DMS 273 (cell line): ENCODE results near the gene PDZD2.

ENCODE experiments used
- DNase-seq: peaks from one replicate; lab custom pipeline; 2025; ENCODE audit not compliant: unreplicated experiment; lab: John Stamatoyannopoulos, UW

PDZD2 gene

DNA sequence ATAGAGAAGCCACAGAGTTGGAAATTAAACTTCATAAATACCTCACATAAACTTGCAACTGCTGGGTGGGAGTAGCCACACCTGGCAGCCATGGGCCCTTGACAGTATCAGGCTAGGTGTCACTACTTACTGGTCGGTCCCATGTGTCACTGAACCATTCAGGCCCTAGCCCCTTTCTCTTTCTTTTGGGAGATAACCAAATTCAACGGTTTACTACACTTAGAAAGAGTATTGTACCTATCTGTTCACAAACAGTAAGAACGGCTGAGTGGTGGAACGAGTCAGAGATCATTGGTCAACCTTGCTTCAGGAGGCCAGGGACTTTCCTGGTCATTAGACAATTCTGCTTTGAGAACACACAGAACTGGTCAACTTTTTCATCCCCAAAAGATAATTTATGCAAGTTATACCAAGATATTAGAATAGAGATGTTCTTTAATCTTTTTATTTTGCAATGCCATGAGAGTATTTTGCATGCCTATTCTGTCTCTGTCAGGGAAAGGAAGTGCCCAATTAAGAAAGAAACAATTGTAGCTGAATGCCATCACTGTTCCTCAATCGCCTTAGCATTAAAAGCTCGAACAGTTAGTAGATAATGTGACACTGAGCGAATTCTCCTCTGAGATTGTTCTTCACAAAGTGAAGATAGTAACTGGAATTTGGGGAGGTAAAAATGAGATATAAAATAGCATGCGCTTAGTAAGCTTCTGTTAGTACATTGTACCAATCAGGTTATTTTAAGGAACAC, 484.3 kb downstream of the PDZD2 start:
- DNase-seq = no peak

DNA sequence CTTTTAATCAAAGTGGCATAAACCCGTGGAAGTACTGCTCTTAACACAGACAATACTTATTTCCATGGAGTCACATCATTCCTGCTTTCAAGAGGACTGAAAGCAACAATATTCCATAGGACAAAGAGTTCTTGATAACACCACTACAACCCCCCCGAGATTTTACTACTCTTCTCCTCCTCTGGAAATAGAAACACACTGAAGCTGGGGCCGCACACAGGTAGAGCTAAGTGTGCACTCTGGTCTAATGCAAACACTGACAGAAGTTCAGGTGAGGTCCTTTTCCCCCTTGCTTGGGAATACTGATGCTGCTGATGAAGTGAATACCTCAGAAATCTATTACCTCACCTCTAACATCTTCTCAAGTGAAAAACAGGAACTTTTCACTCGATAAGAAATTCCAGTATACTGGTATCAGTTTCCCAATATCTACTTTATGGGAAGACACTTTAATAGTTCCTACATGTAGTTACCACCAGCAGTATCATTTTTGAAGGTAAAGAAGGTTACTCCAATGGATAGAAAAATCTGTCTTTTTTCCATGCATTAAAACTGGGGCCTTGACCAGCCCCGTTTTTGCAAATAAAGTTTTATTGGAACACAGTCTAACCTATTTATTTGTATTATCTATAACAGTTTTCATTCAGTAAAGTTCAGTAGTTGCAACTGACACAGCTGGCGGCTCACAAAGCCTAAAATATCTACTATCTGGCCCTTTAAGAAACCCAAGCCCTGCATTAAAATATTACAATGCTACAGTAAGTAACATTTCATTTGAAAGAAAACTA, 485.2 kb downstream of the PDZD2 start:
- no peak for DNase-seq

DNA sequence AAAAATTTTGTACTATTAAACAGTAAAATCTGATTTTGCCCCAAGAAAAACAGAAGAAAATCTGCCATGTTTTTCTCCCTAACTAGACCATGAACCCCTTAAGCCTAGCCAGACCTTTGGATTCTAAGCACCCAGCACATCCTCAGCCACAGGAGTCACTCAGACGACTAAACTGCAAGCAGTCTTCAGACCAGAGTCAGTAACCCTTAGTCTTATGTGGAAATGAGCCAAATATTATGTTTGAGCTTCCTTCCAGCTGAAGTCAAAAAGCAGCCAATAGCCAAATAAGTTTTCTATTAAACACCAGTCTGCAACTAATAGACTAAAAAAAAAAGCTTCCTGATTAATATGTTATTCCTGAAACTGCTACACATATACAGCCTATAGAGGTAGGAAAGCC, 487.8 kb downstream of the PDZD2 start:
- no peak for DNase-seq

DNA sequence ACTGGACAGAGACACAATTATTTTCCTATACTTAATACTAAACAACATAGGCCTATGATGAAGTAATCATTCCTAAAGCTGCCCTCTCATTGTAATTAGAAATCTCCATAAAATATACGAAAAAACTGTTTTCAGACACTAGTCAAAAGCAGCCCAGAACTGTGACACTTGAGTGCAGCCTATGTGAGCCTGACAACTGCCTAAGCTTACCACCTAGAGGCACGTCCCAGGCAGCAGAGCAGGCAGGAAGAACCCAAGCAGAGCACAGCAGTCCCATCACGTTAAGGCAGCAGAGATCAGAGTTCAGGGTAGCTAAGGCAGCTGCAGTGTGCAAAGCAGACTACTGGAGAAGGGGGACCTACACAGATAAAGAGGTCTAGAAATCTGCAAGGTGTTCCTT, 488.8 kb downstream of the PDZD2 start:
- no peak for DNase-seq

DNA sequence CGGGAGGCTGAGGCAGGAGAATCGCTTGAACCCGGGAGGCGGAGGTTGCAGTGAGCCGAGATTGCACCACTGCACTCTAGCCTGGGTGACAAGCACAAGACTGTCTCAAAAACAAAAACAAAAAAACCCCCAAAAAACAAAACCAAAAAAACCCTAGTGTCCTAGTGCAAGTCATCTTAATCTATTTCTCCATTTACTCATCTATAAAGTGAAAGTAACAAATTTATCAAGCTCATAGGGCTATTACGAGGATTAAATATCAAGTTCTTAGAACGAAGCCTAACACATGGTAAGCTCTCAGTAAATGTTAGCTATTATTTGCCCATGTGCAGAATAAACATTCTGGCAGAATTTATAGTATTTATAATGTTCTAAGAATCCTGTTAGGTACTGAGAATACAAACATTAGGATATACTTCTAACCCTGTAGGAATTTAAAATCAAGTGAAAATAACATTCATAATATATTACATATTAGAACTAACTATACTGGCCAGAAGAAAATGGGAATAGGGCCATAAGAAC, 490.2 kb downstream of the PDZD2 start:
- DNase-seq = no peak

DNA sequence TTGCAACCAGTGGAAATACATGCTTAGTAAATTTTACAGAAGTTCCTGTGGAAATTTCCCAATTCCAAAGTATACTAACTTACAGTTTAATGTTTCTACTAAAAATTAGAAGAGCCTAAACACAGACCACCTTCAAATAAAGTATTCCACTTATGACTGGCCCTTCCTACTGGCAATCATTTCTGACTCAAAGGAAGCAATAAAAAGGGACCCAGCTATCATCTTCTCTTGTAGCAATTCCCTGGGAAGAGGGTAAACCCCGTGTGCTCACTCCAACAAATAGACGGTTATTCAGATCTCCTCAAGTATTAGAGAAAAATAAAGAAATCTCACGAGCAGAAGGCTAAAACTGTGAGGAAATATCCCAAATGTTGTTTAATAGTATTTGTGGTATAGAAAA, 491.9 kb downstream of the PDZD2 start:
- DNase-seq = no peak

DNA sequence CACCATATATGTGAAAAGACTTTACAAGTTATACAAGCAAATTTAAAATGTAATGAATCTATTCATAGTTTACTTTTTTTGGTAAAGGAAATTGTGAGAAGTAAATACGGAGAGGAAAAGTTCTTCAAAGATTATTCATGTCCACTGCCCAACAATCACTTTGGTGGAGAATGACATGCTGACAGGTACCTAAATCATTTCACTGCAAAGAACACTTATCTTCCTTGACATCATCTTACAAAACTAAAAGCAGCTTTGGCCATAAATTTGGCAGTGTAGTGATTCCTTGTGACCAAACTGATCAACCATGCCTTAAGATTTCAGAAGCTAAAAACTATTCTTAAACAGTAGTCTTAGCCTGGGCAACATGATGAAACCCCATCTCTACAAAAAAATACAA, 492.7 kb downstream of the PDZD2 start:
- no peak for DNase-seq

DNA sequence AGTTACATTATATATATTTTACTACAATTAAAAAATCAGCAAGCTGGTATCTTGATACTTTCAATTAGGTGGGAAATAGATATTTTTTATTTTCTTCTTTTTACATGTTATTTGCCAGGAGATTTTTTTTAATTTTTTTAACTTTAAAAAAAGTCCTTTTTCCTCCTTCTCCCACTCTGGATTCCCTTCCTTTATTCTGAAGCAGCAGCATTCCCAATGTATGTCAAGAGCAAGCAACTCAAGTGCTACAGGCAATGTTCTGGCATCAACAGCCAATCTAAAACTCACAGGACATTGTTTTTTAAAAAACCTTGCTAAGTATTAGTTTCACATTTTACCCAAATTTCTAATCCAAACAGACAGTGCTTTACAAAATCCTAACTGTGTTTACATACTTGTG, 493.8 kb downstream of the PDZD2 start:
- no peak for DNase-seq

DNA sequence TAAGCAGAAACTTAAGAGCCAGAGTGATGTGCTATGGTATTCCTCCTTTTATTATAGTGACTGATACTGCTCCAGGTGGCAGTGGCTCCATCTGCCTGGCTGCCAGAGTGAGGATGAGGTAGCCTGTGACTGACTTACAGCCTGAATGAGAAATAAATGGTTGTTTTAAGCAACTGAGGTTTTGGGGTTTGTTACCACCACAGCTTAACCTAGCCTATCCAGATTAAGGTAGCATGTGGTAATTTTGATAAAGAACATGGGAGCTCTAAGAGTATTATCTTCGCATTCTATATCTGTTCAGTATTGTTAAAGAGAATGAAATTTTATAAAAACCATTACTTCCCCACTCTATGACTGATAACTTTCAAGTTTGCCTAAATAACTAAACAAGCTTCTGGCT, 496.2 kb downstream of the PDZD2 start:
- no peak for DNase-seq

DNA sequence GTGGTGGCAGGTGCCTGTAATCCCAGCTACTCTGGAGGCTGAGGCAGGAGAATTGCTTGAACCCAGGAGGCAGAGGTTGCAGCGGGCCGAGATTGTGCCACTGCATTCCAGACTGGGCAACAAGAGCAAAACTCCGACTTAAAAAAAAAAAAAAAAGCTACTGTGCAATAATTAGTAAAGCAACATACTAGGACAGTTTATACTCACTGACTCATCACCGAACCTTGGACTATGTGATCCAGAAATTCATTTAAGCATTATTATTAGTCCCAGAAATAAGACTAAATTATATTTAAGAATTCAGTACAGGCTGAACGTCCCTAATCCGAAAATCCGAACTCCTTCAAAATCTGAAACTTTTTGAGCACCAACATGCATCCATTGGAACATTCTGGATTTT, 497.4 kb downstream of the PDZD2 start:
- no peak for DNase-seq

DNA sequence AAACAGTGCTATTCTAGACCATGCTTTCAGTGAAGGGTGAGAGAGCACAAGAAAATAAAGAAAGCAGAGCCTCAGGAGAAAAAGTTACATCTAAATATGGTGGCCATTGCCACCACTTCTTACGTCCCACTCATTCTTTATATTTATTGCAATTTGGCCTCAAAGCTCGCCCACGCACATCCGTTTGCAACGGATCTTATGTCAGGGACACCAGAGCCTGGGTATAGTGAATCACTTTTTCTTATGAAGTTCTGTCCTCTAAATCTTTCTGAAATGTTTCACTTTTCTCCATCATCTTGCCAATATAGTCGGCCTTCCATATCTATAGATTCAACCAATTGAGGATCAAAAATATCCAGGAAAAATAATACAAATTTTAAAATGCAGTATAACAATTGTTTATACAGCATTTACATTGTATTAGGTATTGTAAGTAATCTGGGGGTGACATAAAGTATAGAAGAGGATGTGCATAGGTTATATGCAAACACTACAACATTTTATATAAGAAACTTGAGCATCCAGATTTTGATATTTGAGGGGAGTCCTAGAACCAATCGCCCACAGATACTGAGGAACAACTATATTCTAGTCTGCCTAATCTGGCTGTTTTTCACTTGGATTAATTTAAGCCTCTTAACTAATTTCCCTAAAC, 500.0 kb downstream of the PDZD2 start:
- DNase-seq = no peak

DNA sequence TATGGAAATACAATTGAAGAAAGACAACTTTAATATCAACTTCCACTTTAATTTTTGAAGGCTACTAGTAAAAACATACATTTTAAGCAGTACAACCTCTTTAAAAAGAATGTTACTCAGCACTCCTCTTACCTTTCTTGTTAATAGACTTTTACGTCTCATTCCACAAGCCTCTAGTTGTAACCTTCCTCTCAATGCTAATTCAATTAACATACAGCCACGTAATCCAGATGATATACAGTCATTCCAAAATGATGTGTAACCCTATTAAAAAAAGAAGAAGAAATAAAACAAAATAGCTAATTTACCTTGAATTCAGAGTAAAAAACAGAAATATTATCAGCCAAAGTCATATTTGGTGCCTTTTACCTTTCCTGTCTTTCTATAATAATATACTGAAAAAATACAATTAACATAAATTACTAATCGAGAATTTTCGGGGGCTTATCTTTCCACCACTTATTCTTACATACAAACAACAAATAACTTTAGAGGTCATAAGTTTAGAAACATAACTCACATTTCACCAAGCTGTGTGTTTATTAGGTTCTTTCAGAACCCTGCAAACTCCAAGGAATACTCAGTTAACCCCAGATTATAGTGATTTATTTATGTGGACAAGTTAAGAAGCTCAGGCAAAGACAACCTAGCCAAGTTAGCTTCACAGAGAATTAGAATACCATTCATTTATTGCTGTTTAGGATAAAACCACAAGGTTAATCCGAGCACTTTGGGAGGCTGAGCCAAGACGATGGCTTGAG, 504.9 kb downstream of the PDZD2 start:
- no peak for DNase-seq

DNA sequence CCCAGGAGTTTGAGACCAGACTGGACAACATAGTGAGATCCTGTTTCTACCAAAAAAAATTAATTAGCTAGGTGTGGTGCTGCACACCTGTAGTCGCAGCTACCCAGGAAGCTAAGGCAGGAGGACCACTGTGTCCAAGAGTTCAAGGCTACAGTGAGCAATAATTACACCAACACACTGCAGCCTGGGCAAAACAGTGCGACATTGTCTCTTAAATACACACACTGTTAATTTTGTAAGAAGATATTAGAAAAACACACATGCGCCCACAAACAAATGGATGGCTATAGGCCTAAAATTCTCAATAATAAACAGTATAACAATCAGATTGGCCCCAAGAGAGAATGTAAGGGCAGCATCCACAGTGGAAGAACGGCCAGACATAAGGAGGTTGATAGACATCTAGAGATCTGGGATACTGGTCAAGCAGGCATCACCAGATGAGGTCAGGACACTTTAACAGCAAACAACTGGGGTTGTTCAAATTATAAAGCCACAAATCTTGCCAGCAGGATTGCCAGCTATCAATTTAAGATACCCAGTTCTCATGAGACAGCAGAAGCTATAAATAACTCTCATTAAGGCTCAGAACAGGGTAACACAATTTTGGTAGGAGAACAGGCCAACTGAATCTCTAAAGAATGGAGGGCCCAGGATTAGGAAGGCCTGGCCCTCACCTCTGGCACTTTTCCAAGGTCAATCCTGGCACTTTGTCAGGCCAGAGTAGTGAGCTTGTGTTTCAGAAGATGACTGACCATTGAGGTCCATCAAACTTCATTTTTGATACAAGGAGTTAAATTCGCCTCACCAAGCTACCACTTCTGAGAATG, 505.7 kb downstream of the PDZD2 start:
- no peak for DNase-seq

DNA sequence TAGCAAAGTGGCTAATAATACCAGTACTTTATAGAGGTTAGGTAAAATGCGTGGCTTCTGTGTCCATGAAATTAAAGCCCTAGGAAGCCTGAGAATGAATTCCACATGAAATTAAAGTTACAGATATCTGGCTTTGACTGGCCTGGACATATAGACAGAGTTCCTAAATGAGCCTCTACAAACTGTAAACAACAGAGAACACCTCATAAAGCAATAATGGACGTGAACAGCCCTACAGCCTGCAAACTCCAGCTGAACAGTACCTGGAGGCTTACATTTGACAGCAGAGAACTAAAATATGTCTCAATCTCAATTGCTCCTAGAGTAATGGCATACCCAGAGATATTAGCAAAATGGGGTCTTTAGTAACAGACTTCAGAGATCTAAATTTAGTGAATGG, 506.4 kb downstream of the PDZD2 start:
- no peak for DNase-seq

DNA sequence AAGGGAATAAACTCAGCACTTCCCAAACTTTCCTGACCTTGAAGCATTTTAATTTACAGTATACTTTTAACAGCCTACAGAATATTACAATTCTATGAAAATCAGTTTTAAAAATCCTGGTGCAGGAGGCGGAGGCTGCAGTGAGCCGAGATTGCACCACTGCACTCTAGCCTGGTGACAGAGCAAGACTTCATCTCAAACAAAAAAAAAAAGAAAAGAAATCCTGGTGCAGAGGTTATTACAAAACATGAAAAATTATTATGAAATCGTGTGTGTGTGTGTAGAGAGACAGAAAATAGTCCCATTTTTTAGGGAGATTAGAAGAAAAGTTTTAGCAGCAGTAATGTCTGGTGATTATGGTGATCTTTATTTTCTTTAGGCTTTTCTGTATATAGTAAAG, 508.3 kb downstream of the PDZD2 start:
- no peak for DNase-seq

DNA sequence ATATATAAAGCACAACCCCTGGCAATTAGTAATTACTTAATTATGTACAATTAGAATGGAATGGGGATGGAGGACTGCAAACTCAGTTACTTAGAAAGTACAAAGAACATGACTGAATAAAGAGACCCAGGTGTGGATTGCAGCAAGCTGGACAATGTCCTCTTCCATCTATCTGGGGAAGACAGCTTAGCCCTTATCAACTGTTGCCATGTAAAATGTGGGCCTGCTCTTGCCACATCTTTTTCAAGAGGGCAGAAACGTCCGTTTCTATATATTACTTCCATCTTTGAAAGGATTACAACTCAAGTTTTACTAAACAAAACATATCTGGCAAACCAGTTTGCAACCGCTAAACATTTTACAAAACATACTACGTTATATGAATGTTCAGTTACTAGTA, 509.0 kb downstream of the PDZD2 start:
- DNase-seq = no peak

DNA sequence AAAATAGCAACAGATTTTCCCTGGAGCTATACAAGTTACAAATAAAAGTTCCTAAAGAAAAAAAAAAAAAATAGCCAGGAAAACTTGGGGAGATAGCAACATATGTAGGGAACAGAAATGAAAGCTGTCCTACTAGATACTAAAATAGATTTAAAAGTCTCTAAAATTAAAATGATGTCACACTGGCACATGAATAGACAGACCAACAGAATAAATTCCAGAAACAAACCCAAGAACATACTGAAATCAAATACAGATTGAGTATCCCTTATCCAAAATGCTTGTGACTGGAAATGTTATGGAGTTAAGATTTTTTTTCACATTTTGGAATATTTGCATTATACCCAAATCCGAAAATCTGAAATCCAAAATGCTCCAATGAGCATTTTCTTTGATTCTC, 511.4 kb downstream of the PDZD2 start:
- no peak for DNase-seq

DNA sequence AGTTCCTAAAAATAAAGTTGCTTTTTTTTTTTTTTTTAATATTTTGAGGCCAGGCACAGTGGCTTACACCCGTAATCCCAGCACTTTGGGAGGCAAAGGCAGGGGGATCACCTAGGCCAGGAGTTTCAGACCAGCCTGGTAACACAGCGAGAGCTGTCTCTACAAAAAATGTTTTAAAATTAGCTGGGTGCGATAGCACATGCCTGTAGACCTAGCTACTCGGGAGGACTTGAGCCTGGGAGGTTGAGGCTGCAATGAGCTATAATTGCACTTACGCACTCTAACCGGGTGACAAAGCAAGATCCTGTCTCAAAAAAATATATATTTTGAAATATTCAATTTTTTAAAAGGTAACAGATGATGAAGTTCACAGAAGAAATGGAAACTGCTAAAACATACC, 512.3 kb downstream of the PDZD2 start:
- DNase-seq = no peak

DNA sequence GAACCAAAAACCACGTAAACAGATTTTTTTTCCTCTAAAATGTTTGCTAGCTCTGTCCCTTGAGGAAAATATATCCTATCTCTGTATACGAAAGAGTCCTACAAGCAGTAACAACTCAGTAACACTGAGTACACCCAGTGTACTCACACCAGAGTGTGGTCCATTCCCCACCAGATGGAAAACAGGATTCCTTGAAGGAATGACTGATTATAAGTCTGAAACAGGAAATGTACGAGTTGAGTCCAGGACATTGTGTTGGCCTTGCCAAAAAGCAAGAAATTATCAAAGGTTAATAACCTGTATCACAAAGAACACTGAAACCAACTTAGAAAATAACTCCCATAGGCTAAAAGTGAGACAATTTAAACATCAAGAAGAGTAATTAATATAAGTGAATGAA, 514.8 kb downstream of the PDZD2 start:
- DNase-seq = peak; percentile 16

DNA sequence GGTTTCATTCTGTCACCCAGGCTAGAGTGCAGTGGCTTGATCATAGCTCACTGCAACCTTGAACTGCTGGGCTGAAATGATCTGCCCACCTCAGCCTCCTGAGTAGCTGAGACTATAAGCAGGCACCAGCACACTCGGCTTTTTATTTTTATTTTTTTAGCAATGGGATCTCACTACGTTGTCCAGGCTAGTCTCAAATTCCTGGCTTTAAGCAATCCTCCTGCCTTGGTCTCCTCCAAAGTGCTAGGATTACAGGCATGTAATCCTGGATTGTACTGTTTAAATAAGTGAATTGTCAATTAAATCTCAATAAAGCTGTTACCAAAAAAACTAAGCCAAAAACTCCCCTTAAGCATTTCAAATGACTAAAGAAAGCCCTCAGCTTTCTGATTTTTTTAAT, 516.3 kb downstream of the PDZD2 start:
- no peak for DNase-seq
